OCI-LY1 (cell line): ENCODE results near the gene RASSF10.

Source experiments
- EZH2 ChIP-seq: fragments of 200-600 bp; sonication (generic), shearing (Covaris generic); IDR thresholded peaks from 2 replicates; pipeline ENCODE4 v1.8.0; 2017; ENCODE audit warnings: borderline replicate concordance, mixed run types, mild to moderate bottlenecking, antibody characterized with exemption, low read length, moderate library complexity, mixed read lengths
- TF ChIP-seq, protein P1 (sequence below): fragments of 200-600 bp; sonication (generic), shearing (Covaris generic); IDR thresholded peaks from 2 replicates; pipeline ENCODE4 v1.5.1; 2017; ENCODE audit warnings: mild to moderate bottlenecking, antibody characterized with exemption, low read length, moderate library complexity, mixed read lengths

- TF ChIP-seq, protein P1, sequence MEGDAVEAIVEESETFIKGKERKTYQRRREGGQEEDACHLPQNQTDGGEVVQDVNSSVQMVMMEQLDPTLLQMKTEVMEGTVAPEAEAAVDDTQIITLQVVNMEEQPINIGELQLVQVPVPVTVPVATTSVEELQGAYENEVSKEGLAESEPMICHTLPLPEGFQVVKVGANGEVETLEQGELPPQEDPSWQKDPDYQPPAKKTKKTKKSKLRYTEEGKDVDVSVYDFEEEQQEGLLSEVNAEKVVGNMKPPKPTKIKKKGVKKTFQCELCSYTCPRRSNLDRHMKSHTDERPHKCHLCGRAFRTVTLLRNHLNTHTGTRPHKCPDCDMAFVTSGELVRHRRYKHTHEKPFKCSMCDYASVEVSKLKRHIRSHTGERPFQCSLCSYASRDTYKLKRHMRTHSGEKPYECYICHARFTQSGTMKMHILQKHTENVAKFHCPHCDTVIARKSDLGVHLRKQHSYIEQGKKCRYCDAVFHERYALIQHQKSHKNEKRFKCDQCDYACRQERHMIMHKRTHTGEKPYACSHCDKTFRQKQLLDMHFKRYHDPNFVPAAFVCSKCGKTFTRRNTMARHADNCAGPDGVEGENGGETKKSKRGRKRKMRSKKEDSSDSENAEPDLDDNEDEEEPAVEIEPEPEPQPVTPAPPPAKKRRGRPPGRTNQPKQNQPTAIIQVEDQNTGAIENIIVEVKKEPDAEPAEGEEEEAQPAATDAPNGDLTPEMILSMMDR: no peak
- no peak for TF ChIP-seq EZH2
Observed at GRCh38 chr11:13000116-13000515, 9.0 kb upstream of the RASSF10 start.
